Activated B cell treated with CpG ODN at 0.5 μM for 24 hours (primary cell): ENCODE results near the gene CMTM2. TPM values are rescaled to one million over a fixed set of nuclear protein-coding genes. Genes with fewer than 3 reads are reported as not detected.
"Not testable (repeated sequence)": the region's sequence is repeated elsewhere in the genome, so short reads cannot be mapped to it uniquely, and the experiment has no call there.

Source experiments
- ATAC-seq: fragments of 200-7000 bp; cut with Tn5 transposase; one replicate; pipeline ENCODE4 v1.10.0; 2021; ENCODE audit warnings: low read depth, mild to moderate bottlenecking, moderate library complexity
- CTCF ChIA-PET: fragments of 350-600 bp; sonication (Branson Sonifier 250); formaldehyde crosslinking; loops from one replicate; lab custom pipeline; 2021; ENCODE audit warnings: antibody characterized with exemption; lab: Charles Lee
- POLR2A ChIA-PET: fragments of 350-600 bp; sonication (Branson Sonifier 250); formaldehyde crosslinking; loops from one replicate; lab custom pipeline; 2021; ENCODE audit warnings: antibody characterized with exemption; lab: Charles Lee
- DNase-seq: peaks from one replicate; pipeline ENCODE4 v3.0.0; 2022
- H3K27ac Mint-ChIP-seq: one replicate; pipeline ENCODE4 v1.8.0; 2020; ENCODE audit warnings: mixed read lengths
- H3K27me3 Mint-ChIP-seq: one replicate; pipeline ENCODE4 v1.8.0; 2021; ENCODE audit warnings: mixed read lengths
- H3K36me3 Mint-ChIP-seq: one replicate; pipeline ENCODE4 v1.8.0; 2021; ENCODE audit warnings: low read depth, mixed read lengths
- H3K4me1 Mint-ChIP-seq: one replicate; pipeline ENCODE4 v1.8.0; 2021; ENCODE audit warnings: mixed read lengths
- H3K4me3 Mint-ChIP-seq: one replicate; pipeline ENCODE4 v1.8.0; 2020; ENCODE audit warnings: mild to moderate bottlenecking, mixed read lengths
- H3K9me3 Mint-ChIP-seq: one replicate; pipeline ENCODE4 v1.8.0; 2020; ENCODE audit warnings: mixed read lengths
- intact Hi-C: fragments of 100-400 bp; cut with micrococcal nuclease; formaldehyde crosslinking; loops from one replicate; pipeline ENCODE4 v1.15.1; 2024
- total RNA-seq: library from RNA; stranded (reverse); gene quantifications from 2 replicates; pipeline ENCODE4 v1.2.3, GENCODE V29; 2022
- TF ChIP-seq, protein P1 (sequence below): fragments of 200-600 bp; IDR thresholded peaks from one replicate; pipeline ENCODE4 v1.8.0; 2022; ENCODE audit warnings: antibody characterized with exemption, mild to moderate bottlenecking

CMTM2 gene
- total RNA-seq, 1 donor from 2014 or later, result not detected

DNA sequence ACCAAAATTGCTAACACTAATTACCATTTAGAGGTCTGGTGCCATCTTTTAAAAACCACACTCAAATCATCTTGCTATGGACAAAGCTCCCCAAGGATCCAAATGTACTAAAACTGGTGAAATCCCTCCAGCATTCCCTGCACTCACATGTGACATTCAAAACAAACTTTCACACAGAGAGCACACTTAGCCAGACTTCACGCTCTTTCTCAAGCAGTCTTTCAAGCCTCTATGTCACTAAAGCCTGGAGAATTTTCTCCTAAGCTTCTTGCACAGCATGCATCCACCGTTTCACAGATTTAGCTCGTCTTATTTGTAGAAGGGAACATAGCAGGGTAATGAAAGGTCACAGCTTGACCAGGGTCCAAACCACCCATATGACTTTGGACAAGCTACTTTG is 44.5 kb downstream of the CMTM2 start:
- Mint-ChIP-seq H3K36me3 (no peaks in the 10 kb centered on the region), H3K9me3 (no peaks in the 10 kb centered on the region), H3K27ac (no peak overlapping the region), H3K4me1 (no peaks in the 10 kb centered on the region), H3K4me3 (no peak overlapping the region), H3K27me3 (peaks cover 29% of the 10 kb centered on the region)
- DNase-seq (no peak), ATAC-seq (no peak)
- intact Hi-C loops, result no loop called here
- ChIA-PET POLR2A (no interaction called here), CTCF (no interaction called here)
- TF ChIP-seq, protein P1, sequence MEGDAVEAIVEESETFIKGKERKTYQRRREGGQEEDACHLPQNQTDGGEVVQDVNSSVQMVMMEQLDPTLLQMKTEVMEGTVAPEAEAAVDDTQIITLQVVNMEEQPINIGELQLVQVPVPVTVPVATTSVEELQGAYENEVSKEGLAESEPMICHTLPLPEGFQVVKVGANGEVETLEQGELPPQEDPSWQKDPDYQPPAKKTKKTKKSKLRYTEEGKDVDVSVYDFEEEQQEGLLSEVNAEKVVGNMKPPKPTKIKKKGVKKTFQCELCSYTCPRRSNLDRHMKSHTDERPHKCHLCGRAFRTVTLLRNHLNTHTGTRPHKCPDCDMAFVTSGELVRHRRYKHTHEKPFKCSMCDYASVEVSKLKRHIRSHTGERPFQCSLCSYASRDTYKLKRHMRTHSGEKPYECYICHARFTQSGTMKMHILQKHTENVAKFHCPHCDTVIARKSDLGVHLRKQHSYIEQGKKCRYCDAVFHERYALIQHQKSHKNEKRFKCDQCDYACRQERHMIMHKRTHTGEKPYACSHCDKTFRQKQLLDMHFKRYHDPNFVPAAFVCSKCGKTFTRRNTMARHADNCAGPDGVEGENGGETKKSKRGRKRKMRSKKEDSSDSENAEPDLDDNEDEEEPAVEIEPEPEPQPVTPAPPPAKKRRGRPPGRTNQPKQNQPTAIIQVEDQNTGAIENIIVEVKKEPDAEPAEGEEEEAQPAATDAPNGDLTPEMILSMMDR, result no peak

DNA sequence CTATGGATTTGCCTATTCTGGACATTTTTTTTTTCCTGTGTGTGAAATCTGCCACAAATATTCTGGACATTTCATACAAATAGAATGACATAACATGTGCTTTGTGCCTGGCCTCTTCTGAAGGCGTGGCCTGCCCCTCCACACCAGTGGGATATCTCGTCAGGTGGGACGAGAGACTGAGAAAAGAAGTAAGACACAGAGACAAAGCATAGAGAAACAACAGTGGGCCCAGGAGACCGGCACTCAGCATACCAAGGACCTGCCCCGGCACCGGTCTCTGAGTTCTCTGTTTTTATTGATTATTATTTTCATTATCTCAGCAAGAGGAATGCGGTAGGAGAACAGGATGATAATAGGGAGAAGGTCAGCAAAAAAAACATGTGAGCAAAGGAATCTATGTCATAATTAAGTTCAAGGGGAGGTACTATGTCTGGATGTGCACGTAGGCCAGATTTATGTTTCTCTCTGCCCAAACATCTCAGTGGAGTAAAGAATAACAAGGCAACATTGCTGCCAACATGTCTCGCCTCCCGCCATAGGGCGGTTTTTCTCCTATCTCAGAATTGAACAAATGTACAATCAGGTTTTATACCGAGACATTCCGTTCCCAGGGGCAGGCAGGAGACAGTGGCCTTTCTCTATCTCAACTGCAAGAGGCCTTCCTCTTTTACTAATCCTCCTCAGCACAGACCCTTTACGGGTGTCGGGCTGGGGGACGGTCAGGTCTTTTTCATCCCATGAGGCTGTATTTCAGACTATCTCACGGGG is 48.5 kb downstream of the CMTM2 start:
- H3K4me3 Mint-ChIP-seq, ATAC-seq, intact Hi-C loops, H3K36me3 Mint-ChIP-seq, POLR2A ChIA-PET, DNase-seq, H3K27ac Mint-ChIP-seq, H3K9me3 Mint-ChIP-seq, H3K4me1 Mint-ChIP-seq, CTCF ChIA-PET: not testable (repeated sequence)
- peaks cover 11% of the 10 kb centered on the region for H3K27me3 Mint-ChIP-seq

DNA sequence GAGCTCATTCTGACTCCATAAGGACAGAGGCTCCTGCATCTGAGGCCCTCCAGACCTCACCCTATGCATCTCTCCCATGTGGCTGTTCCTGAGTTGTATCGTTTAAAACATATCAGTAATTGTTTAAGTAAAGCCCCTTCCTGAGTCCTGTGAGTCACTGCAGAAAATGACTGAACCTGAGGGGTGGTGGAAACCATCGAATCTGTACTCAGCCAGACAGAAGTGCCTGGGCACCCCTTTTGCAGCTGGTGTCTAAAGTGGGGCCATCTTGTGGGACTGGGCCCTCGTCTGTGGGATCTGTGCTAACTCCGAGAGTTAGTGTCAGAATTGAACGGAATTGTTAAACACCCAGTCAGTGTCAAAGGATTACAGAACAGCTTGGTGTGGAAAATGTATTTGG is 50.6 kb downstream of the CMTM2 start:
- ATAC-seq, result no peak

DNA sequence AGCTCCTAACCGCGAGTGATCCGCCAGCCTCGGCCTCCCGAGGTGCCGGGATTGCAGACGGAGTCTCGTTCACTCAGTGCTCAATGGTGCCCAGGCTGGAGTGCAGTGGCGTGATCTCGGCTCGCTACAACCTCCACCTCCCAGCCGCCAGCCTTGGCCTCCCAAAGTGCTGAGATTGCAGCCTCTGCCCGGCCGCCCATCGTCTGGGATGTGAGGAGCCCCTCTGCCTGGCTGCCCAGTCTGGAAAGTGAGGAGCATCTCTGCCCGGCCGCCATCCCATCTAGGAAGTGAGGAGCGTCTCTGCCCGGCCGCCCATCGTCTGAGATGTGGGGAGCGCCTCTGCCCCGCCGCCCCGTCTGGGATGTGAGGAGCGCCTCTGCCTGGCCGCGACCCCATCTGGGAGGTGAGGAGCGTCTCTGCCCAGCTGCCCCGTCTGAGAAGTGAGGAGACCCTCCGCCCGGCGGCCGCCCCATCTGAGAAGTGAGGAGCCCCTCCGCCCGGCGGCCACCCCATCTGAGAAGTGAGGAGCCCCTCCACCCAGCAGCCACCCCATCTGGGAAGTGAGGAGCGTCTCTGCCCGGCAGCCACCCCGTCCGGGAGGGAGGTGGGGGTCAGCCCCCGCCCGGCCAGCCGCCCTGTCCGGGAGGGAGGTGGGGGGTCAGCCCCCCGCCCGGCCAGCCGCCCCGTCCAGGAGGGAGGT is 51.4 kb downstream of the CMTM2 start:
- POLR2A ChIA-PET, H3K36me3 Mint-ChIP-seq, ATAC-seq, H3K9me3 Mint-ChIP-seq, intact Hi-C loops, H3K4me1 Mint-ChIP-seq, DNase-seq, H3K27ac Mint-ChIP-seq, CTCF ChIA-PET, H3K27me3 Mint-ChIP-seq, H3K4me3 Mint-ChIP-seq: not testable (repeated sequence)

More for the DNA sequence above, 50.6 kb downstream of the CMTM2 start:
- TF ChIP-seq, protein P1, result no peak
- no peaks in the 10 kb centered on the region for H3K9me3 Mint-ChIP-seq
- peaks cover 8% of the 10 kb centered on the region for H3K27me3 Mint-ChIP-seq
- H3K36me3 Mint-ChIP-seq, result no peaks in the 10 kb centered on the region
- ChIA-PET POLR2A (no interaction called here), CTCF (interaction anchor here (1.5 kb wide), 1 partner anchor 21 kb away, joined by 7 read pairs; no protein-coding TSS in a partner anchor)
- no peaks in the 10 kb centered on the region for H3K4me1 Mint-ChIP-seq
- intact Hi-C loops, result no loop called here
- no peak overlapping the region for H3K27ac Mint-ChIP-seq
- DNase-seq, result no peak
- H3K4me3 Mint-ChIP-seq, result no peak overlapping the region

DNA sequence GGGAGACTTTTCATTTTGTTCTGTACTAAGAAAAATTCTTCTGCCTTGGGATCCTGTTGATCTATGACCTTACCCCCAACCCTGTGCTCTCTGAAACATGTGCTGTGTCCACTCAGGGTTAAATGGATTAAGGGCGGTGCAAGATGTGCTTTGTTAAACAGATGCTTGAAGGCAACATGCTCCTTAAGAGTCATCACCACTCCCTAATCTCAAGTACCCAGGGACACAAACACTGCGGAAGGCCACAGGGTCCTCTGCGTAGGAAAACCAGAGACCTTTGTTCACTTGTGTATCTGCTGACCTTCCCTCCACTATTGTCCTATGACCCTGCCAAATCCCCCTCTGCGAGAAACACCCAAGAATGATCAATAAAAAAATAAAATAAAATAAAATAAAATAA is 52.3 kb downstream of the CMTM2 start:
- H3K4me3 Mint-ChIP-seq, DNase-seq, H3K4me1 Mint-ChIP-seq, CTCF ChIA-PET, H3K27me3 Mint-ChIP-seq, H3K36me3 Mint-ChIP-seq, H3K27ac Mint-ChIP-seq, intact Hi-C loops, ATAC-seq, H3K9me3 Mint-ChIP-seq, POLR2A ChIA-PET: not testable (repeated sequence)

DNA sequence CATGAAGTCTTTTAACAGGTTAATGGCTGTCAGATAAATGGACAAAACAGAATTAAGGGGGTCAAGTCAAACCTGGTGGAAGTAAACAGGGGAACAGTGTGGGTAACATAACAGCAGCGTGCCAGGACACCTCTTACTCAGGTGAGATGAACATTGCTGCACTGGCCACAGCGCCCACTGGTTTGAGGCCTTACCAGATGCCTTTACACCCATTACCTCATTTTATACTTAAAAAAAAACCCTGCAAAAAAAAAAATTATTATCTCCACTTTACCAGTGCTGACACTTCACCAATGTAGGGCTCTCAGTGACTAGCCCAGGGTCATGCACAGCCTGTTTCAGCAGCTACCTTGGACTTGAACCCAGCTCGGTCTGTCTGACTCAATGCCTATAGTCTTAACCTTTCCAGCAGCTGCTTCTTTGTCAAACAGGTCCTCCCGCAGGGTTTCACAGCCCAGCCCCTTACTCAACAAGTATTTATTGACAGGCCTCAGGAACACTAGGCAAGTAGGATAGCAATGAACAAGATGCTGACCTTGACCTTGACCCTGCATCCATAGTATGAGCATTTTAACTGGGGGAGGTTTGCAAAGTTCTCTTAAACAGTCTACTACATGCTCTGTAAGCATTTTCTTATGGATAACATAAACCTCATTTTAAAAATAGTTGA is 55.4 kb downstream of the CMTM2 start:
- no peaks in the 10 kb centered on the region for H3K9me3 Mint-ChIP-seq
- peaks cover 18% of the 10 kb centered on the region for H3K27me3 Mint-ChIP-seq
- ChIA-PET POLR2A (no interaction called here), CTCF (interaction anchor here (0.7 kb wide), 1 partner anchor 16 kb away, joined by 3 read pairs; no protein-coding TSS in a partner anchor)
- H3K4me1 Mint-ChIP-seq, result no peaks in the 10 kb centered on the region
- DNase-seq, result no peak
- no peak overlapping the region for H3K4me3 Mint-ChIP-seq
- intact Hi-C loops, result no loop called here
- ATAC-seq, result no peak
- H3K36me3 Mint-ChIP-seq, result no peaks in the 10 kb centered on the region
- TF ChIP-seq, protein P1, result no peak
- H3K27ac Mint-ChIP-seq, result no peak overlapping the region
